ENCODE results near the gene HMGB3. TPM values are rescaled to one million over a fixed set of nuclear protein-coding genes. Genes with fewer than 3 reads are reported as not detected.
"Not testable (repeated sequence)": the region's sequence is repeated elsewhere in the genome, so short reads cannot be mapped to it uniquely, and the experiment has no call there.

The HMGB3 gene
- total RNA-seq, 1 donor from 2014 or later, result 103 TPM

GRCh38 chrX:150955590-150955989, 27.5 kb upstream of the HMGB3 start:
- Mint-ChIP-seq H3K4me3 (no peak overlapping the region), H3K27ac (no peak overlapping the region), H3K9me3 (peaks cover 16% of the 10 kb centered on the region), H3K4me1 (no peaks in the 10 kb centered on the region), H3K36me3 (no peaks in the 10 kb centered on the region), H3K27me3 (ENCODE audit: low read depth) (no peaks in the 10 kb centered on the region)
- no peak for DNase-seq (ENCODE audit: low spot score in 2 of 2, unreplicated experiment in 2 of 2)
- TF ChIP-seq CTCF (IDR thresholded peaks at IDR 0.05; ENCODE audit: unreplicated experiment), result no peak

DNA sequence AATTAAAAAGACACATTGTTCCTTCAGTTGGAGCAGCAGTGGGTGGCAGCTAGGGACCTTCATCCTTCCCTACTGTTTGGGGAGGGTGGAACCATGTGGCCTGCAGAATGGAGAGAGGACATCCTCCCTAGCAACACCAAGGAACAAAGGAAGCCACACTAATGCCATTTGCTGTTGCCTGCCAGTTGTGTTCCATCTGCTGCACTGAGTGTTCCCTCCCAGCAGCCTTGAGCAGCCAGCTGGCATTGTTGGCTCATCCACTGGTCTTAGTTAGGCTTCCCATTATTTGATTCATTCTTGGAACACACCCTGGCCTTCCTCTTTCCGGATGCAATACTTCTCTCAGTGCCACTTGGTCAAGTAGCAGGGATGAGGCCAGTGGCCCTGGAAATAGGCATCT, 25.0 kb upstream of the HMGB3 start:
- Mint-ChIP-seq H3K4me1 (no peaks in the 10 kb centered on the region), H3K27ac (no peak overlapping the region), H3K9me3 (peaks cover 16% of the 10 kb centered on the region), H3K27me3 (ENCODE audit: low read depth) (no peaks in the 10 kb centered on the region), H3K4me3 (no peak overlapping the region), H3K36me3 (no peaks in the 10 kb centered on the region)
- DNase-seq (ENCODE audit: low spot score in 2 of 2, unreplicated experiment in 2 of 2), result no peak
- no peak for TF ChIP-seq CTCF (IDR thresholded peaks at IDR 0.05; ENCODE audit: unreplicated experiment)

- Mint-ChIP-seq H3K27me3 (ENCODE audit: low read depth) (no peaks in the 10 kb centered on the region), H3K4me1 (no peaks in the 10 kb centered on the region), H3K9me3 (peaks cover 16% of the 10 kb centered on the region), H3K36me3 (no peaks in the 10 kb centered on the region), H3K27ac (no peak overlapping the region), H3K4me3 (no peak overlapping the region)
- TF ChIP-seq CTCF (IDR thresholded peaks at IDR 0.05; ENCODE audit: unreplicated experiment), result no peak
- no peak for DNase-seq (ENCODE audit: low spot score in 2 of 2, unreplicated experiment in 2 of 2)
Measured at GRCh38 chrX:150959557-150959956, 23.6 kb upstream of the HMGB3 start.

DNA sequence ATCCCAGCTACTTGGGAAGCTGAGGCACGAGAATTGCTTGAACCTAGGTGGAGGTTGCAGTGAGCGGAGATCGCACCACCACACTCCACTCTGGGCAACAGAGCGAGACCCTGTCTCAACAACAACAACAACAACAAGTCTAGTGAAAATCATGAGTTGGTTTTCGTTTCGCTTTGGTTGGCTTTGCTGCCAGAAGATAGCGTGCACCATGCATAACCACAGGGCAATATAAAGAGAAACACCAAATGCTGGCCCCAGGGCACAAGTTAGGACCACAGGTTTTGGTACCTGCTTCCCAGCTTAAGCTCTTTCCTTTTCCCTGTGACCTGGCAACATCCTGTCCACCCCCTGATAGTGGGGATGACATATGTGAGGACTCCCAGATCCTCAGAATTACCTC, 21.5 kb upstream of the HMGB3 start:
- Mint-ChIP-seq H3K4me3 (no peak overlapping the region), H3K36me3 (no peaks in the 10 kb centered on the region), H3K9me3 (peaks cover 5% of the 10 kb centered on the region), H3K4me1 (no peaks in the 10 kb centered on the region), H3K27me3 (ENCODE audit: low read depth) (no peaks in the 10 kb centered on the region), H3K27ac (no peak overlapping the region)
- no peak for DNase-seq (ENCODE audit: low spot score in 2 of 2, unreplicated experiment in 2 of 2)
- TF ChIP-seq CTCF (IDR thresholded peaks at IDR 0.05; ENCODE audit: unreplicated experiment), result no peak

GRCh38 chrX:150964416-150964815, 18.7 kb upstream of the HMGB3 start:
- not testable (repeated sequence) for H3K4me1 Mint-ChIP-seq; DNase-seq (ENCODE audit: low spot score in 2 of 2, unreplicated experiment in 2 of 2); H3K36me3 Mint-ChIP-seq; H3K27ac Mint-ChIP-seq; H3K9me3 Mint-ChIP-seq; H3K4me3 Mint-ChIP-seq; H3K27me3 Mint-ChIP-seq (ENCODE audit: low read depth)

DNA sequence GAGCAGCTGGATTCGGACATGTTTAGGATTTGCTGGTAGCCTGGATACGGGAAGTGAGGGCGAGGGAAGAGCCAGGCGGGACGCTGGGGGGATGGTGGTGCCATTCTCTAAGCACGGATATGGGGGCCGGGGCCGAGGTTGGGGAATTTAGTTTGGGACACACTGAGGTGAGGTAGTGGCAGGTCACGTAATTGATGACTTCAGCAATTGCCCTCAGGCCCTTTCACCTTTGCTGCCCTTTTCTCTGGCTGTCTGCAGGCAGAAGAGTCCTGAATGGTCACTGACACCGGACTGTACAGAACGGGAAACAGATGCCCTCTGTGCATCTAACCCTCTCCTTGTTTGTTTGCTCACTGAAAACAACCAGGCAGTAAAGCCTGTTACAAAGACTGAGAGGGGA, 16.9 kb upstream of the HMGB3 start:
- Mint-ChIP-seq H3K27me3 (ENCODE audit: low read depth) (no peaks in the 10 kb centered on the region), H3K9me3 (peaks cover 9% of the 10 kb centered on the region), H3K4me1 (no peaks in the 10 kb centered on the region), H3K27ac (no peak overlapping the region), H3K36me3 (no peaks in the 10 kb centered on the region), H3K4me3 (no peak overlapping the region)
- no peak for DNase-seq (ENCODE audit: low spot score in 2 of 2, unreplicated experiment in 2 of 2)
- TF ChIP-seq CTCF (IDR thresholded peaks at IDR 0.05; ENCODE audit: unreplicated experiment), result no peak
